COLO668 (cell line): ENCODE data around the gene KCNH6.

Source experiments
- DNase-seq: peaks from one replicate; lab custom pipeline; 2025; ENCODE audit not compliant: unreplicated experiment; lab: John Stamatoyannopoulos, UW

Gene KCNH6

GRCh38 chr17:63550817-63551639, 27.9 kb downstream of the KCNH6 start:
- DNase-seq = peak; percentile 29

GRCh38 chr17:63552211-63552610, 29.1 kb downstream of the KCNH6 start:
- no peak for DNase-seq

GRCh38 chr17:63555500-63556156, 32.5 kb downstream of the KCNH6 start:
- no peak for DNase-seq

DNA sequence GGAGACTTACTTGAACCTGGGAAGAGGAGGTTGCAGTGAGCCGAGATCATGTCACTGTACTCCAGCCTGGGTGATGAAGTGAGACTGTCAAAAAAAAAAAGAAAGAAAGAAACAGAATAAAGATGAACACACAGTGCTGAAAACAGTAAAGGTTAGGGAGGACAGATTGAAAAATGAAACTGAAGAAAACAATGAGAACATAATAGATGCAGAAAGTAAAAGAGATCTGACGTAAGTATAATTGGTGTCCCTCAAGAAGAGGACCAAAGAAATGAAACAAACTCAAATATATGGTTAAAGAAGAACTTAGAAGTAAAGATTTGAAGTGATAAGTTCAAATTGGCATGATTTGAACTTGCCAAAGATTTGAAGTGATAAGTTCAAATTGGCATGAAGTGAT, 34.3 kb downstream of the KCNH6 start:
- no peak for DNase-seq

- DNase-seq = no peak
These were observed 35.3 kb downstream of the KCNH6 start for GRCh38 chr17:63558441-63558840.

- DNase-seq = no peak
These were observed 38.7 kb downstream of the KCNH6 start for GRCh38 chr17:63561819-63562218.

DNA sequence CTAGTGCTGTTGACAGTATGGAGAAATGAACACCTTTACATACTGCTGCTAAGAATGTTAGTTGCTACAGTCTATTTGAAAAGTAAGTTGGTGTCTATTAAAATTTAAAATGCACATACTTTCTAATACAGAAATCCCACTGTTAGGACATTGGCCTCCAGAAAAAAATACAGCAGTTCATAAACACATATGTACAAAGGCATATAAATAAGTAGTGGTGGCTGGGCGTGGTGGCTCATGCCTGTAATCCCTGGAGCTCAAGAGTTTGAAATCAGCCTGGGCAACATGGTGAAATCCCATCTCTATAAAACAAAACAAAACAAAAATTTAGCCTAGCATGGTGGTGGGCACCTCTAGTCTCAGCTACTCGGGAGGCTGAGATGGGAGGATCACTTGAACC, 40.2 kb downstream of the KCNH6 start:
- no peak for DNase-seq

- no peak for DNase-seq
These were observed 41.4 kb downstream of the KCNH6 start for GRCh38 chr17:63564562-63564961.

DNA sequence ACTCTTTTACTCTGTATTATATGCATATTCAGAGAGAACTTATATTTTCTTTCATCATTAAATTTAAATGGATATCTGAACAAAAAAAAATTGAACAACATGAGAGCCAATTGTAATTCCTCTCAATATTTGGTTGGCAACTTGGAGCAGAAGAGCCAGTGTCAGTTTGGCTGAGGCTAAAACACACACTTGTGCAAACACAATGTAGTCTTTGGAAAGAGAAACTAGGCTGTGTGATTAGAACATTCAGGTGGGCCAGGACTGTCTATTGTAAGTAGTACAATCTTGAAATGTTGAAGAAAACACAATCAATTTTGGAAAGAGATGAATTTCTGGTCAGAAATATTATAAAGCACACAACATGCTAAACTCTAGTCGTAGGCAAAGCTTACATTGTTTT, 44.1 kb downstream of the KCNH6 start:
- no peak for DNase-seq

DNA sequence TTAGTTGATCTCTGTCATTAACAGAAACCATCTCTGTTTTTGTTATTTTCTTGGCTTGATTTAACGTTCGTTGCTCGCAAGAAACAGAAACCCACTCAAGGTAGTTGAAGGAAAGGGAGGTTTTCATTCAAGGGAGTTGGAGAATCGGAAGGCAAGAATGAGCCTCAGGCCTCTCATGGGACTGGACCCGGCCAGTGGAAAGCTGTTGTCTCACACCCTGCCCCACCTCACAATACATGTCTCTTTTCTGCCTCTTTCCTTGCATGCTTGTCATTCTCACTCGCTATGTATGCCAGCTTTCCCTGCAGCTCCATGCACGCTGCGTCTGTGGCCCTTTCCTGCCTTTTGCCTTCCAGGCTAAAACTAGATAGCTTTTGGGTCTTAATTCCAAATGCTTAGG, 45.4 kb downstream of the KCNH6 start:
- no peak for DNase-seq

DNA sequence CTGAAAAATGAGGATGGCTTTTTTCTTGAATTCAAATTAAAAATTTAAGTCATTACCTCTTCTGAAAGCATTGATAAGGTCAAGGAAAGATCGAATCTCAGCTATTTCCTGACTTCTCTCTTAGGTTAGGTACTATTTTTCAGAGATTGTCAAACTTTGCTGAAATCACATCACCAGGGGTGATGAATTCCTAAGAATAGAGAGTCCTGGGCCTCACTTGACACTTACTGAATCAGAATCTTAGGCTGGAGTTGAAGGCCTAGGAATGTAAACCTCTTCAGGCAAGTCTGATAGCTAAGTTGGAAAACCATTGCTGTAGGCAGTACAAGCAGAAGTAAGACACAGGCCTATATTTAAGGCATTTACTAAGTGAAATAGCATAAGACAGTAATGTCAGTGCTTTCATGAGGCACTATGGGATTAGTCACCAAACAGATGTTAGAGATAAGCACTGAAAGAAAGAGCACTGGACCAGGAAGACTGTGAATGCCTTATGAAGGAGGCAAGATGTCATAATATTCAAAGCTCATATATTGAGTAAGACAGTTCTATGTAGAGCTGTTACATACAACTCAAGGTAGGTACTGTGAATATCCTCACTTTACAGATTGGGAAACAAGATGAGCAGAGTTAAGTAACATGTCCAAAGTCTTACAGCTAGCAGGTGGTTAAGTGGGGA, 48.6 kb downstream of the KCNH6 start:
- DNase-seq = no peak

- no peak for DNase-seq
These were observed 50.5 kb downstream of the KCNH6 start for GRCh38 chr17:63573634-63574033.

GRCh38 chr17:63578027-63578768, 55.0 kb downstream of the KCNH6 start:
- no peak for DNase-seq

GRCh38 chr17:63578769-63579111, 55.6 kb downstream of the KCNH6 start:
- peak; percentile 18 for DNase-seq

DNA sequence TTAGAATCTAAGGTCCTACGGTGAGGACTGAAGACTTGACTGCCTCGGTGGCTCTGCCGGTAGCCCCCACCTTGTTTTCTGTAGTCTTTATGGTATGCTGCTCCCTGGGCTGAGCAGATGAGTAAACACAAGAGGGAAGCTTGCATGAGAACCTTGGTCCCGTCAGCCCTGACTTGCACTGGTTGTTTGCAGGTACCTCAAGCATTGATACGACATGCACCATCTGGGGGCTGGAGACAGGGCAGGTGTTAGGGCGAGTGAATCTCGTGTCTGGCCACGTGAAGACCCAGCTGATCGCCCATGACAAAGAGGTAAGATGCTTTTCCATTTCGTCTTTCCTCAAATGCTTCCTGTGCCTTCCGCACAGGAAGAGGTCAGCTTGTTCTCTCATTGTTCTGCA, 56.5 kb downstream of the KCNH6 start:
- peak; percentile 69 for DNase-seq

- DNase-seq = no peak
These were observed 64.6 kb downstream of the KCNH6 start for GRCh38 chr17:63587770-63588169.

DNA sequence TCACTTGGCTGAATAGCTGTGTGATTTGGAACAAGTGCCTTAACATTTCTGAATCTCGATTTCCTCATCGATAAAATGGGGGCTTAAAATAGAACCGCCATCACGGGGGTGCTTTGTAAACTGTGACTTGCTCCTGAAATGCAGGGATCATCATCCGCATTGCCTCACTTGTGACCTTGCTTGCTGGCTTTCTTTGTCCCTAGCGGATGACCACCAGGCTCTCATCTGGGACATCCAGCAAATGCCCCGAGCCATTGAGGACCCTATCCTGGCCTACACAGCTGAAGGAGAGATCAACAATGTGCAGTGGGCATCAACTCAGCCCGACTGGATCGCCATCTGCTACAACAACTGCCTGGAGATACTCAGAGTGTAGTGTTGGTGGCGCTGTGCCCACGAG, 65.6 kb downstream of the KCNH6 start:
- no peak for DNase-seq

DNA sequence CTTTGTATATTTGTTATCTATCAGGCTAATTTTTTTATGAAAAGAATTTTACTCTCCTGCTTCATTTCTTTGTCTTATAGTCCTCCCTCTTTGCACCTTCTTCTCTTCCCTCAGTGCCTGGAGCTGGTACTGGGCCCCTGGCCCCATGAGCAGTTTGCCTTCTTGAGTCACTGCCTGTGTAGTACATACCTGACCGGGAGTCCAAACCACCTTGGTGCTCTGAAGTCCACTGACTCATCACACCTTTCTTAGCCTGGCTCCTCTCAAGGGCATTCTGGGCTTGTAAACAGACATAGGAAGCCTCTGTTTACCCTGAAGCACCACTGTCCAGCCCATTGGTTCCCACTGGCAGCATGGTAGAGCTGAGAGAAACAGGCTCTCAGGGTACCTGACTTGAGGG, 66.5 kb downstream of the KCNH6 start:
- DNase-seq = no peak

GRCh38 chr17:63592797-63593196, 69.6 kb downstream of the KCNH6 start:
- no peak for DNase-seq

DNA sequence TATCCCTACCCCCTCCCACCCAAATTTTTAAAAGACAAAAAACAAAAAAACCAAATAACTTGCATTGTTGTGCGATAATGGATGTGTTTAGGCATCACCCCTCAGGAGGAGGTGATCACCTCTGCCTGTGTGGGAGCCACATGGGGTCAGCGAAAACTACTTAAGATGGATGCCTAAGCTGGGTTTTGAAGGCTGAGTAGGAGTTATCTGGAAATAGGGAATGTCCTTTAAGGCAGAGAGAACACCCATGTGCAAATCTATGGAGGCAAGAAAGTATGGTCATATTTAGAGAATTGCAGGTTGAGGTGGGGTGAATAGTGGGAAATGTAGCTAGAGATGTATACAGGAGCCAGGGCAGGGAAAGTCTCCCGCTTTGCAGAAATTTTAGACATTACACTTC, 72.0 kb downstream of the KCNH6 start:
- no peak for DNase-seq
